Measurements from ENCODE around the gene PTPRT. TPM values are rescaled to one million over a fixed set of nuclear protein-coding genes. Genes with fewer than 3 reads are reported as not detected.

PTPRT gene
- total and polyA plus RNA-seq, 9 donors: under 0.01 to 3.2 (median 0.22) TPM; not detected in 1

- intact Hi-C loops (cut with DNase I): no loop called here
- Histone ChIP-seq H3K36me3 (no peaks in the 10 kb centered on the region), H3K4me1 (ENCODE audit: insufficient read depth) (no peaks in the 10 kb centered on the region), H3K9me3 (no peaks in the 10 kb centered on the region), H3K4me3 (no peak overlapping the region), H3K27ac (no peak overlapping the region), H3K27me3 (no peaks in the 10 kb centered on the region)
- TF ChIP-seq CTCF (IDR thresholded peaks at IDR 0.05) (no peak), EP300 (IDR thresholded peaks at IDR 0.05) (no peak), POLR2A (IDR thresholded peaks at IDR 0.05) (no peak)
- 72 to 85% (median 73%) methylated on average over 6 of the region's 6 CpGs for WGBS, 3 donors
- no peak for DNase-seq
Observed at GRCh38 chr20:42703744-42704143, 486.0 kb downstream of the PTPRT start.

GRCh38 chr20:42701948-42702347, 487.8 kb downstream of the PTPRT start:
- Histone ChIP-seq H3K36me3 (no peaks in the 10 kb centered on the region), H3K4me1 (ENCODE audit: insufficient read depth) (no peaks in the 10 kb centered on the region), H3K27ac (no peak overlapping the region), H3K4me3 (no peak overlapping the region), H3K9me3 (no peaks in the 10 kb centered on the region), H3K27me3 (no peaks in the 10 kb centered on the region)
- DNase-seq: no peak
- intact Hi-C loops (cut with DNase I): no loop called here
- no peak for TF ChIP-seq CTCF (IDR thresholded peaks at IDR 0.05)
- no peak for TF ChIP-seq POLR2A (IDR thresholded peaks at IDR 0.05)
- TF ChIP-seq EP300 (IDR thresholded peaks at IDR 0.05): no peak
- 88 to 92% (median 88%) methylated on average over 4 of the region's 4 CpGs for WGBS, 3 donors

GRCh38 chr20:42700372-42700771, 489.3 kb downstream of the PTPRT start:
- WGBS, 3 donors: 54 to 56% (median 54%) methylated on average over 8 of the region's 8 CpGs
- no peak for DNase-seq
- Histone ChIP-seq H3K9me3 (no peaks in the 10 kb centered on the region), H3K27me3 (no peaks in the 10 kb centered on the region), H3K36me3 (no peaks in the 10 kb centered on the region), H3K4me1 (ENCODE audit: insufficient read depth) (no peaks in the 10 kb centered on the region), H3K27ac (no peak overlapping the region), H3K4me3 (no peak overlapping the region)
- TF ChIP-seq CTCF (IDR thresholded peaks at IDR 0.05): no peak
- no peak for TF ChIP-seq EP300 (IDR thresholded peaks at IDR 0.05)
- TF ChIP-seq POLR2A (IDR thresholded peaks at IDR 0.05): no peak
- intact Hi-C loops (cut with DNase I): no loop called here

GRCh38 chr20:42697962-42698361, 491.7 kb downstream of the PTPRT start:
- TF ChIP-seq POLR2A (IDR thresholded peaks at IDR 0.05) (no peak), CTCF (IDR thresholded peaks at IDR 0.05) (no peak), EP300 (IDR thresholded peaks at IDR 0.05) (no peak)
- no peak overlapping the region for H3K27ac ChIP-seq
- intact Hi-C loops (cut with DNase I): no loop called here
- H3K9me3 ChIP-seq: no peaks in the 10 kb centered on the region
- no peaks in the 10 kb centered on the region for H3K4me1 ChIP-seq (ENCODE audit: insufficient read depth)
- 61 to 71% (median 67%) methylated on average over 3 of the region's 3 CpGs for WGBS, 3 donors
- no peak for DNase-seq
- H3K36me3 ChIP-seq: no peaks in the 10 kb centered on the region
- H3K27me3 ChIP-seq: no peaks in the 10 kb centered on the region
- H3K4me3 ChIP-seq: no peak overlapping the region

Data from ovary (tissue), 9 donors.